HTERT RPE-1 (cell line): Measurements from ENCODE around the gene MACROD2.

Experiments used
- in situ Hi-C: fragments of 300-500 bp; cut with MboI; formaldehyde crosslinking; loops from 4 replicates; pipeline ENCODE4 v1.14.3; 2020; ENCODE audit warnings: low sequenced_read_pairs

MACROD2 gene

GRCh38 chr20:14332866-14333265 lies 337.6 kb downstream of the MACROD2 start:
- in situ Hi-C loops: no loop called here

- in situ Hi-C loops: no loop called here
Observed at GRCh38 chr20:14333721-14334120, 338.4 kb downstream of the MACROD2 start.

- in situ Hi-C loops: no loop called here
Observed at GRCh38 chr20:14334306-14334930, 339.1 kb downstream of the MACROD2 start.

- in situ Hi-C loops: no loop called here
Observed at GRCh38 chr20:14335052-14335451, 339.7 kb downstream of the MACROD2 start.

GRCh38 chr20:14336686-14337085 lies 341.4 kb downstream of the MACROD2 start:
- in situ Hi-C loops: no loop called here

GRCh38 chr20:14337400-14338171 lies 342.3 kb downstream of the MACROD2 start, which contains the start of gene FLRT3:
Gene FLRT3, minus strand, starts transcription at chr20:14337612. Its CDS starts 10,106 bp downstream, at chr20:14327506.
- in situ Hi-C loops: no loop called here

- in situ Hi-C loops: no loop called here
Observed at GRCh38 chr20:14341801-14342200, 346.5 kb downstream of the MACROD2 start.

GRCh38 chr20:14342918-14343317 lies 347.6 kb downstream of the MACROD2 start:
- in situ Hi-C loops: no loop called here

GRCh38 chr20:14343491-14344065 lies 348.3 kb downstream of the MACROD2 start:
- in situ Hi-C loops: no loop called here

GRCh38 chr20:14344746-14345145 lies 349.4 kb downstream of the MACROD2 start:
- in situ Hi-C loops: no loop called here

GRCh38 chr20:14355791-14356190 lies 360.5 kb downstream of the MACROD2 start:
- in situ Hi-C loops: no loop called here

- in situ Hi-C loops: no loop called here
Observed at GRCh38 chr20:14360416-14360815, 365.1 kb downstream of the MACROD2 start.

- in situ Hi-C loops: no loop called here
Observed at GRCh38 chr20:14361509-14362345, 366.4 kb downstream of the MACROD2 start.

- in situ Hi-C loops: no loop called here
Observed at GRCh38 chr20:14374196-14374595, 378.9 kb downstream of the MACROD2 start.

- in situ Hi-C loops: no loop called here
Observed at GRCh38 chr20:14375416-14375985, 380.2 kb downstream of the MACROD2 start.

GRCh38 chr20:14378326-14378725 lies 383.0 kb downstream of the MACROD2 start:
- in situ Hi-C loops: no loop called here

GRCh38 chr20:14383335-14383734 lies 388.0 kb downstream of the MACROD2 start:
- in situ Hi-C loops: no loop called here

GRCh38 chr20:14384416-14385175 lies 389.3 kb downstream of the MACROD2 start:
- in situ Hi-C loops: no loop called here

GRCh38 chr20:14385176-14385740 lies 389.9 kb downstream of the MACROD2 start:
- in situ Hi-C loops: no loop called here

- in situ Hi-C loops: no loop called here
Observed at GRCh38 chr20:14386726-14387125, 391.4 kb downstream of the MACROD2 start.
